NCI-H2227 (cell line): Measurements from ENCODE around the gene TAL2.

Experiments used
- DNase-seq: peaks from one replicate; lab custom pipeline; 2025; ENCODE audit not compliant: unreplicated experiment; lab: John Stamatoyannopoulos, UW

The TAL2 gene

DNA sequence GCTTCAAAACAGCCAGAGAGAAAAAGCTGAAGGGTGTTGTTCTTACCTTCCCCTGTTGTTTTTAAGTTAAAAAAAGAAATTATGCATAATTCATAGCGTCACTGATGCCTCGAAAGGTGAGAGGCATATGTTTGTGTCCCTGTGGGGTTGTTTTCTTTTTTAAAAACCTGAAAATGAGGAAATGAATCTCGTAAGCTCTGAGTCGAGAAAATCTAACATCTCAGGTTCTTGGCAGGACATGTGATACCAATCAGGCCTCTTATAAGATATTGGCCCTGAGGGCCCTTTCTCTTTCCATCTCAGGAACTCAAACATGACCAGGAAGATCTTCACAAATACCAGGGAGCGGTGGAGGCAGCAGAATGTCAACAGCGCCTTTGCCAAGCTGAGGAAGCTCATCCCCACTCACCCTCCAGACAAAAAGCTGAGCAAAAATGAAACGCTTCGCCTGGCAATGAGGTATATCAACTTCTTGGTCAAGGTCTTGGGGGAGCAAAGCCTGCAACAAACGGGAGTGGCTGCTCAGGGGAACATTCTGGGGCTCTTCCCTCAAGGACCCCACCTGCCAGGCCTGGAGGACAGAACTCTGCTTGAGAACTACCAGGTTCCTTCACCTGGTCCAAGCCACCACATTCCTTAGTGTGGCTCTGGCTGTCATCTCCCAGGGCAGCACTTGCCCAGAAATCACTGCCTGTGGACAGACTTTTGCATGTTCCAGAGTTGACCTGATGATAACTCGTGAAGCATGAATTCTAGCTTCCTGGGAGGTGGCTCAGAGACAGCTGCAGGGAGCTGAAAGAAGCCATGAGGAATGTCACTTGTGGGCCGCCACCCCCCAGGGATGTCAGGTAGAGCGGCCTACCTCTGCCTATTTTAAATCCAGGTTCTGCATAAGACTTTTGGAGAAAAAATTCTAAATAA lies at the start of gene TAL2:
TSS of gene TAL2 (plus strand) at position 274 of the 921 bp plus-strand sequence. CDS start at position 314, 40 bp downstream.
- no peak for DNase-seq

DNA sequence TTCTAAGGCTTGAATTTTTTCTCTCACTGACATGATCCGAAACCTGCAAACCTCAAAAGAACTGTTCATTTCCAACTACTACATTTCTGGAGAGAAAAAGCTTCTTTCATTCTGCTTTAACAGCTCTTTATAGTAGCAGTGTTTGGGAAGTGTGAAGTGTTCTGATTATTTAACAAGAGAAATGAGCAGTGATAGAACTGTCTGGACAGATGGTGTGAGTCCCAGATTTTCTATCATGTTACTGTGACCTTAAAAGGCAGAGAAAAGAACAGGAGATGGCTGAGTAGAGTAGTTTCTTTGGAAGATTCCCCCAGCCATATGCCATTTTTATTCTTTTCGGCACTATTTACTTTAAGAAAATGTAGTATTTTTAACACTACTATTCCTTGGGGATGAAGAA lies 41.3 kb upstream of the TAL2 start:
- DNase-seq, result no peak

DNA sequence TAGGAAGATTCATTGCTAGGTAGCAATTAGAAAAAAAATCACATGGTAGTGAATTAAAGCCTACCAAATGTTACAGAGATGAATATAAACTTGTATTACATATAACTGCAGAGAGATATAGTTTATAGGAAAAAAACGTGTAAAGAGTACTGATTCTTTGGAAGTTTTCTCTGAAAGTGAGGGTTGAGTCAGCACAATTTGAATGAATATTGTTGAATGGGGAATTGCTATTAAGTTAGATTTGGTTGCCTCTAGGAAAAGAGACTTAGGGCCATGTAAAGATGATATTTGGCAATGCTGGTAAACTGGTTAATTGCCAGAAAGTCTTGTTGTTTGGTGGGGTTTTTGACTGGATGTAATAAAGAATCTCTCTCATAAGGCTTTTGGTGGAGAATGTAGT lies 37.2 kb upstream of the TAL2 start:
- no peak for DNase-seq

DNA sequence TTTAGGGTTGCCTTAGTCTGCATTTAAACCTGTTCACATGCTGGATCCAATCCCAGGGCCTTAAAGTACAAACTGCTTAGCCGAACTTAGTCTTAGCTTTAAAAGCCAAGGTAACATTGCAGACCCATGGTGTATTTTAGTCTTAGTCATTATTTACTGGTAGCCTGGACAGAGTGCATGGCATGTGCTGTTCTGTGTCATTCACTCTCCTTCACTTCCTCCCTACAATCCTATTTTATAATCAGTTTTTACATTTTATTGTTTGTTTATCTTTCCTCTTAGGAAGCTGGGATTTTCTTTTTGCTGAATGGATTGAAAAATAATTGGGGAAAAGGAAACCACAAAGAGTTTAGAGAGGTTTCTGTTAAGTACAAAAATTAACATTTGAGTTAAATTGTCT lies 29.4 kb upstream of the TAL2 start:
- DNase-seq, result no peak

DNA sequence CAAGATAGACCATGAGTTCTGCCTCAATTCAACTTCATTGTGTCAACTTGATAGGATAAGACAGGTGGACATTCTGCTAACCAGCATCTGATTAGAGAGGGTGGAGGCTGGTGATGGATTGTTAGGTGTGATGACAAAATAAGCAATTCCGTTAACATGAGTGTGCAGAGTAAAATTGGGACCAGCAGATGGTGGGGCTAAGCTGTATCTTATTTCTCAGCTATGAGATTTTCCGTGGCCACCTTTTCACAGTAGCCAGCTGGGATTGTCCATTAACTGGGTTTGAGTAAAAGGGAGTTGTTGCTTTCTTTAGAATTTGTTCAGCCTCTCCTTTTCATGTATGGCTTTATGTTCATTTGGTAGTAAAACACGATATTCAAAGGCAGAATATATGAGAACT lies 28.8 kb upstream of the TAL2 start:
- DNase-seq, result no peak

DNA sequence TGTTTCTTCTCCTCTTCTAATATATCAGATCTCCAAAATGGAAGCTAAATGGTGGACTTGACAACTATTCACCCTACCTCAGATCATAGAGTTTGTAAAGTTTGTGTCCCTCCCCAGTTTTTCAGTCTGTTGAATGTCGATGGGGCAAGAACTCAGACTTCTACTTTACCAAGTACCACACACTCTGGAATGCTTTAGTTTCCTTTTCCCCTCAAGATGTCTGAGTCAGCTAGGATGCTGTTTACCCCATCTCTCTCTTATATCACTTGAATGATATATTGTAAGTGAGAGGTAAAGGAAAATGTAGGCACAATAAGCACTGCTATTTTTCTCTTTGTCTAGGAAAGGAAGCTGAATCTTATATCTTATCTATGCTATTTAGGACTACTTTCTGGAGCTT lies 25.9 kb upstream of the TAL2 start:
- no peak for DNase-seq

DNA sequence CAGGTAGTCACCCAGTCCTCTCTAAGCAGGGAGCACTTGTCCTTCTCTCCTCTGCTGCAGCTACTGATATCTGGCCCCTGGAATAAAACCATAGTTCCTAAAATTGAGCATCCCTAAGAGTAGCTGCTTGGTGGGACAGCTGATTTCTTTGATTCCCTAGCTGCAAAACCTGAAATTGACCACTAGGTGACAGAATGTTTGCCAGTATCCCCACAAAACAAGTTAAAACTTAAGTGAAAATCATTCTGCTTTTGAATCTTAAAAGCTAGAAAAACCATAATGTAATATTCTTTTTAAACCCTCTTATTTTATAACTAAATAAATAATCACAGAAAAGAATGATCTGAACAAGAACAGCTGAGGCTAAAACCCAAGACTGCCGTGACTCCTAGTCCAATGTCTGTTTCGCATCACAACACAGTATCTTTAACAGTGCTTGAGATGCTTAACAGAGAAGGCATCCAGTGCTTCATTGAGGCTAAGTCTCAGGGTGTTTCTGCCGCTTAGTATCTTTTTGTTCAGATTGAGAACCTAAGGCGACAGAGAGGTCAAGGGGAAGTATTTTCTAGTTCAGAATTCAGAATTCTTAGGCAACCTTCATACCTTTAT lies 24.4 kb upstream of the TAL2 start:
- no peak for DNase-seq

DNA sequence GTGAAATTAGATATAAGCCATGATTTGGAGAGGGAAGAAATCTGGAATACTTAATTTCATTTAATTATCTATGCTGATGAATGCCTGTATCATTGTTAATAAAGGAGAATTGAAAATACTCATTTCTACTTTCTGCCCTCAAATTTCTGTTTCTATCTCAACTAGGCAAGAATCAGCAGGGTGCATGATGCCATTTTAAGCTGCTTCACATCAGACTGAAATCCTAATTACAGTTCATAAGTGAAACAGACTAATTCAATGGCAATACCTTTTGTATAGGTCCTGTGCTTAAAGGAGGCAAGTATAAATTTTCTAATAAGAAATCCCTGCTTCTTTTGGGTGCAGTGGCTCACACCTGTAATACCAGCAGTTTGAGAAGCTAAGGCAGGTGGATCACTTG lies 22.3 kb upstream of the TAL2 start:
- no peak for DNase-seq

DNA sequence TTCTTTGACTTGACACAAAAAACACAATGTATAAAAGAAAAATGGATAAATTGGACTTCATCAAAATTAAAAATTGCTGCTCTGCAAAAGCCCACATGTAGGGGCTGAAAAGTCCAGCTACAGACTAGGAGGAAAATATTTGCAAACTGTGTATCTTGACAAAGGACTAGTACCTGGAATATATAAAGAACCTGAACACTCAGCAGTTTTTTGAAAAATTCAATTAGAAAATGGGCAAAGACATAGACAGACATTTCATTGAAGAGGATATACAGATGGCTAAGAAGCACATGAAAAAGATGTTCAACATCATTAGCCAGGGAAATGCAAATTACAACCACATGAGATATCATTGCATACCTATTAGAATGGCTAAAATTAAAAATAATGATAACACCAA lies 18.5 kb upstream of the TAL2 start:
- DNase-seq, result no peak

DNA sequence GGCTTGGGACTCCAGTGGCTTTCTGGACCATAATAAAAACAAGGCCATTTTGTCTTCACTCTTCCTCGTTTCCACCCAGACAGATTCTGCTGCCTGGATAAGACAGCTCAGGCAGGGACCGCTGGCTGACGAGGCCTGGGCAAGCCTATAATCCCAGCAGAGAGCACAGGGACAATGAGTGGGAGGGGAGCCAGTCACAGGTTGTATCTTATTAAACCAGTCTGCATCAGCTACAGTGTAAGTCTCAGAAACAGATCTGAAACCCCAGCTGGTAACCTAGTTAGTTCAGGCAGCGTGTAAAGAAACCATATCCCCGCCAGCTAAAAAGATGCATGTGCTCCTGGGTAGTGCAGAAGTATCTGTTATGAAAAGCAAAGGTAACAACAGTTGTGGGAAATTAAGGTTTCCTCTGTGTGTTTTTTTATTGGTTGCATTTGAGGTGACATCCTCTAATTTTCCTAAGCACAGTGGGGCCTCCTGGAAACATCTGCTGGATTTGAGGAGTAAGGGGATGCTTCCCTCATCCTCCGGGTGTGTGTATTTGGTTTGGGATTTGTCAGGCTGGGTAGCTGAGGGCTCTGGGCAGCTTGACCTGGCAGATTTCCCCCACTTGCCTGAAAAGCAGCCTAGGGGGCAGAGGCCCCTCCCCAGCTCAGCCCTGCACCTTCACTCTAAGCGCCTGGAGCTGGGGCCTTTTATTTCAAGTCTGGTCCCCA lies 15.2 kb upstream of the TAL2 start:
- no peak for DNase-seq

DNA sequence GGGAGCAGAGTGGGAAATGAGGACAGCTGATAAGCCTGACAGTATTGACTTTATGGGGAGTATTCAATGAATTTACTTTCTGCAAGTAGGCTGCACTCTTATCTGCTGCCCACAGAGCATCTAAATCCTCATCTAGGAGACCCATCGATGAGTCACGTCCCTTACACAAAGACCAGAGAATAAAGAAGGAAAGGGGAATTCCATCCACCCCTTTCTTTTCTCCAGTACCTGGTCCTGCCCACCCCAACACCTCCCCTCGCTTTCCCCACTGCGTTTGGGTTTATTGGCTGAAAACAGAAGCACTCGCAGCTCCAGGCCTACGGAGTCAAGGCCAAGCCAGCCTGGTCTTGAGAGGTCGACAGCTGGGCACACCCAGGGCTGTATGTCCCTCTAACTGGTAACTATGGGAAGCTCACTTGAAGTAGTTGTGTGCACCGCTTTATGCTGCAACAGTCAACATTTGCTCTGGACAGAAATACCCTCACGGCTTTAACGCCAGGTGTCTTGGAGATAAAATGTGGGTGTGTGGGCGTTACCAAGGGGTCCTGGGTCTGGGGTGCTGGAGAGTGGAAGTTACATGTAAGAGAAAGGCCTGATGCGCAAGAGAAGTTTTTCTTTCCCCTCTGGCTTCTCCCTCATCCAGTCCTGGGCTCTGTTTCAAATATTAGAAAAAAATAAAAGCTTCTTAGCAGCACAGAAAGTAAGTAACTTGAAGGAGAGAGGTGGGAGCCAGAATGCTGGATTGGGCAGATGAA lies 14.5 kb upstream of the TAL2 start:
- no peak for DNase-seq

DNA sequence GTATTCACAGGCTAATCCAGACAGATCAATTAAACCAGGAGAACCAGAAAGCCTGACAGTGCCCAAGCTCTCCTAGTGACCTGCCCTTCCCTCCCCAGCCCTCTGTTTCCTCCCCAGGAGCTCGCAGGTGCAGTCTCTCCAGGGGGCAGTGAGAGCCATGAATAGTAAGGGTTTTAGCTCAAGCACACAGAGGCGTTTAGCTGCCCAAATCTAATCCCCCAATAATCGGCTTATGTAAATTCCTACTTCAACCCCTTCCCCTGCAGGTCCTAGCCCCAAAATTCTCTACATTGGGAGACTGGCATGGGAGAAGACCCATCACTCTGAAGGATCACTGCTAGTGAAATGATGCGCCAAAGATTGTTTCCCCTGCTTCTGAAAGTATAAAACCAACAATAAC lies 10.5 kb upstream of the TAL2 start:
- no peak for DNase-seq

DNA sequence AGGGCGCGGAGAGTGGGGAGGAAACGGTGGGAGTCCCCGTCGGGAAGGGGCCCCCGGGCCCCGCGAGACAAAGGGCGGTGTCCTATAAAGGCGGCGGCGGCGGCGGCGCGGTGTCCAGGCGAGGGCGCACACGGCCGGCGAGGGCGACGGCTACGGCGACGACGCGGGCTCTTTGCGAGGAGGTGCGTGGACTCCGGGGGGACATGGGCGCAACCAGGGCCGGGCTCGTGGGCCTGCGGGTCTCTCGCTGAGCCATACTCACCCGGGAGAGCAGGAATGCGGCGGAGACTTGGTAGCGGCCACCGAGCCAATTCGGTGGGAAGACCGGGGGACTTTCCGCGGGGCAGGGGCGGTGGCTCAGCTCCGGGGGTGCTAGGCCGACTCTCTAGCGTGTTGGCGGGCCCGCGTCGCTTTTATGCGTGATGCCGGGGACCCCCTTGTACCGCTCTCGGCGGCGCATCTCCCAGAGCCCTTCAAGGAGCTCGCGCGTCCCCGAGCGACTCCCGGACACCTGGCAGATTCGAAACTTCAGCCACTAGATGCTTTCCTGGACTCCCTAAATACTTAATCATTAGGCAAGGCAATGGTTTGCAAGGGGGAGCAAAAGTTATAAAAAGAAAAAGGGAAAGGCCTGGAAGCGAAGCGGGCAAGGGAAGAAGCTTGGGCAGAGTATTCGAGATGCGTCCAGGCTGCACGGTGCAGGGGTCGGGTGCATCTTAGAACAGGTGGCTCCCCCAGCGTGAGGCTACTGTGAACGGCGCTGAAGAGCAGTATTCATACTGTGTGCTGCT lies 5.9 kb upstream of the TAL2 start:
- DNase-seq, result peak; percentile 39

DNA sequence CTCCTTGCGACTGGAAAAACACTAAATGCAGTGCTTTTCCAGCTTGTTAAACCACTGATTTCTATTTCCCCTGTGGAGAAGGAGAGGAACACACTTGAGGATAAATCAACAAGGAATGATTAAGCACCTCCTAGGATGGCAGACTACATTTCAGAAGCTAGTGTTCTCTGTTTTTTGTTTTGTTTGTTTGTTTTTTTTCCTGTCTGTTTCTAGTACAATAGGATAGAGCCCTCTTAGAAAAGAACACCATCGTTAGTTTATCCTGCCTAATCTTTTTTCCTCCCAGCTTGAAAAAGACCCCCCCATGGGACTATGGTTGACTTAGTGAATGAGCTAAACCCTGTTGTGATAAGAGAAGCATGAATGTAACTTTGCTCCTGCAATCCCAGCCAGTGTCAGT lies 3.9 kb upstream of the TAL2 start:
- DNase-seq, result no peak

DNA sequence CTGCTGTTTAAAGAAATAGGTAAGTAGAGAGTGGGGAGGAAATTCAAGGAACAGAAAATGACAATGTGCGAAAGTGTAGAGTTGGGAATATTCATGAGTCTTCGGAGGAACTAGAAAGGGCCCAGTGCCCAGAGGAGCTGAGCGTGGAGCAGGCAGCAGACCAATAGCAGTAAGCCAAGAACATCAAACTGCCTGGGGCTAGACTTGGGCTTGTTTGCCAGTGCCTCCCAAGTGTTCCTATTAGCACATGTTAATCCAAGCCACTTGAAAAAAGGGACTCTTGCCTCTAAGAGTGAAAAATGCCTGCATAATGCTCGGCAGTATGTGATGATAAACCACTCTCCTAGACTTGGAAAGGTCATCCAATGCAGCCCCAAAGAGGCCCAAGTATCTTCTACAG lies 1.2 kb upstream of the TAL2 start:
- DNase-seq, result no peak

DNA sequence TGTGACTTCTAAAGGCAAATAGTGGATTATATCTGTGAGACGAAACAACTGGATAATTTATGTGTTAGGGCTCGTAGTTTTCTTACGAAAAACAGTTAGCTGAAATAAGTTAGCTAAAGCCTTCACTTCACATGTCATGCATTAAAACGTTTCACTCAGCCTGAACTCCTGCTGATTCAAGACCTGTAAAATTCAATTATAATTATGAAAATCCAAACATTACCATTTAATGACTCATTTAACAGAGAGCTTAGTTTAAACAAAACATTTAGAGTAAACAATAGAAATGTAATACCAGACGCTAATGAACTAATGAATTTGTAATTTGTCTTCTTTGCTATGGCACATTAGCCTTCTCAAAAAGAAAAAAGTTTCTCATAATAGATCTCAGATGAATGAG lies 1.7 kb downstream of the TAL2 start:
- no peak for DNase-seq

DNA sequence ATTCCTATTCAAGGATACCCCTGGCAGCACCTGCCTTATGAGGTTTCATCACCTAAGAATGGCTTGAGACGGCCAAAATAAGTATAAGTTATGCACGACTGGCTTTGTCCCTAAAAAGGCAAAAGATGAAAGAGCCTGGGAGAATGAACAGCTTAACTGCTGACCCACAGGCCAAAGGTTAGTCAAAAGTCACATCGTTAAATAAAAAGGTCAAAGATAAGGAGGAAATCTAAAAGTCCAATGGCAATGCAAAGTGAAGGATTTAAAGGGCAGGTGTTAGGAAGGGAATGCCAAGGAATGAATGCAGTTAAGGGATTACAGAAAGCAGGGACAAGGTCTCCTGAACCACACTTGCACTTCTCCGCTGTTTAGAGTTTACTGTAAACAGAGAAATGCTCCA lies 5.6 kb downstream of the TAL2 start:
- no peak for DNase-seq

DNA sequence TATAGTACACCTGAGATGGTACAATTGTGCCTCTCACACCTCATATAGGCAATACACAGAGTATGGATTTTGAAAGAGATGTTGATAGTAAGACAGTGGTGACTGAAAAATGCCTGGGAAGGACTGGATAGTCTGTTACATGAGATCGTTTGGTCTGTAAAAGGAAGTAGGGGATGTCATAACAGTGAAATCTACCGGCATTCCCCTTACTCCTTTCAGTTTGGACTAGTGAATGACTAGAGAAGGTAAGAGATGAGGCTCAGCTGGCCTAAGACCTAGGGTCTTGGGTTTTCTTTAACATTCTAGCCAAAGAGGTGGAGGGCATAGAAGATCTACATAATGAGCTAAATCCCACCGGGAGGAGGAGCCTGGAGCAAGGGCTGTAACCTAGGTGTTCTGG lies 8.1 kb downstream of the TAL2 start:
- DNase-seq, result no peak

DNA sequence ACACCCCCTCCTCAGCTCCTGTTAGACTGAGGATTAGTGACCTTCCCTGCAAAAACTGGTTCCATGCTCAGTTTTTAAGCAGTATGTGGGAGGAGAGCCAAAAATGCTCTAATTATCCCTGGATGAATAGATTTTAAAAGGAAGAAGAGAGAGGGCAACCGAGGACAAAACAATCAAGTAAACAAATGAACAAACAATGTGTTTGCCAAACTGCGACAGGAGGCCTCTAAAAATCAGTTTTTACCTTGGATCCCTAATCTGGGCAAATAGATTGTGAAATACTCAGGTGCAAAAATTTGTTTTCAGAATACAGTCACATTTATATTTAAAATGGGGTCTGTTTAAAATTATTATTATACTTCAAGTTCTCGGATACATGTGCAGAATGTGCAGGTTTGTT lies 8.5 kb downstream of the TAL2 start:
- DNase-seq, result no peak

DNA sequence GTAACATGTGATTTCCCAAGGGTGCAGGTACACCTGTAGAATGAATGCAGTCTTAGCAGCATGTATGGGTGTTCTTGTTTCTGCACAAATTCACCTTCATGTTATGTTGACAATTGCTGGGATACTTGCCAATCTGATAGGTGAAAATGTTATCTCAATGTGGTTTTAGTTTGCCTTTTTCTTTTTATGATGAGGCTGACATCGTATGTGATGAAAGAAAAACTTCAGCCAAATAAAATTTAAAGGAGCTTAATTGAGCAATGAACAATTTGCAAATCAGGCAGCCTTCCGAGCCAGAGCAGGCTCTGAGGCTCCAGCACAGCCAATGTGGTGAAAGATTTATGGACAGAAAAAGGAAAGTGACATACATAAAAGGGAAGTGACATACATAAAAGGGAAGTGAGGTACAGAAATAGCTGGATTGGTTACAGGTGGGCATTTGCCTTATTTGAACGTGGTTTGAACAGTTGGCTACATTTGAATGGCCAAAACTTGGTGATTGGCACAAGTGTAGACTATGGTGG lies 10.5 kb downstream of the TAL2 start:
- no peak for DNase-seq
